Measurements from ENCODE around the gene FKBP9.

DNA sequence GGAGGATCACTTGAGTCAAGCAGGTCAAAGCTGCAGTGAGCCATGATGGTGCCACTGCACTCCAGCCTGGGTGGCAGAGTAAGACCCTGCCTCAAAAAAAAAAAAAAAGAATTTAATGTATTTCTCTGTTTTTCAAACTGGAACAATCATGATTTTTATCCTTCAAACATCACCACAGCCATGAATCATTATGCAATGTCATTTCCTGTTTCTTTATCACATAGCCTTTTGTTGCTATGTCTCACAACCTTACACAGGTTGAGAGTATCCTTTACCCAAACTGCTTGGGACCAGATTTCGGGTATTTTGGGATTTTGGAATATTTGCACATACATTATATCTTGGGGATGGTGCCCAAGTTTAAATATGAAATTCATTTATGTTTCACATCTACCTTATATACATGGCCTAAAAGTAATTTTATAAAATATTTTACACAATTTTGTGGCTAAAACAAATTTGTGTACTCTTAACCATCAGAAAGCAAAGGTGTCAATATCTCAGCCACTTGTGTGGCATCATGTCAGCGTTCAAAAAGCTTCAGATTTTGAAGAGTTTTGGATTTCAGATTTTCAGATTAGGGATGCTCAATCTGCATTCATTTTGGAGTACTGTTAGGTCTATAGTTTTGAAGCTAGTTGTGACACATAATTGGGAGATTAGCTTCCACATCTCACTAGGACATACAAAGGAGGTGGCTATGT, 97.2 kb downstream of the FKBP9 start:
- TF ChIP-seq, protein P1, sequence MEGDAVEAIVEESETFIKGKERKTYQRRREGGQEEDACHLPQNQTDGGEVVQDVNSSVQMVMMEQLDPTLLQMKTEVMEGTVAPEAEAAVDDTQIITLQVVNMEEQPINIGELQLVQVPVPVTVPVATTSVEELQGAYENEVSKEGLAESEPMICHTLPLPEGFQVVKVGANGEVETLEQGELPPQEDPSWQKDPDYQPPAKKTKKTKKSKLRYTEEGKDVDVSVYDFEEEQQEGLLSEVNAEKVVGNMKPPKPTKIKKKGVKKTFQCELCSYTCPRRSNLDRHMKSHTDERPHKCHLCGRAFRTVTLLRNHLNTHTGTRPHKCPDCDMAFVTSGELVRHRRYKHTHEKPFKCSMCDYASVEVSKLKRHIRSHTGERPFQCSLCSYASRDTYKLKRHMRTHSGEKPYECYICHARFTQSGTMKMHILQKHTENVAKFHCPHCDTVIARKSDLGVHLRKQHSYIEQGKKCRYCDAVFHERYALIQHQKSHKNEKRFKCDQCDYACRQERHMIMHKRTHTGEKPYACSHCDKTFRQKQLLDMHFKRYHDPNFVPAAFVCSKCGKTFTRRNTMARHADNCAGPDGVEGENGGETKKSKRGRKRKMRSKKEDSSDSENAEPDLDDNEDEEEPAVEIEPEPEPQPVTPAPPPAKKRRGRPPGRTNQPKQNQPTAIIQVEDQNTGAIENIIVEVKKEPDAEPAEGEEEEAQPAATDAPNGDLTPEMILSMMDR (IDR thresholded peaks at IDR 0.05): no peak
- TF ChIP-seq POLR2A (IDR thresholded peaks at IDR 0.05): no peak

Measured in lower leg skin (tissue), 3 donors.